Measurements from ENCODE around the gene MIDN.
A peak's percentile ranks its signal among the peaks of the same experiment; 100 is the strongest.

MIDN gene

GRCh38 chr19:1252221-1252820 is 3.9 kb downstream of the MIDN start:
- DNase-seq: peak; percentile 83
- peaks cover 17% of the 10 kb centered on the region for H3K4me1 Mint-ChIP-seq
- H3K36me3 Mint-ChIP-seq: peaks cover 29% of the 10 kb centered on the region
- no peaks in the 10 kb centered on the region for H3K27me3 Mint-ChIP-seq
- CTCF ChIA-PET: interaction anchor here (1.5 kb wide), 2 partner anchors 9 to 14 kb away, joined by 18 to 19 read pairs; no protein-coding TSS in a partner anchor
- peak overlapping the region; percentile 95 for H3K4me3 Mint-ChIP-seq
- H3K9me3 Mint-ChIP-seq: no peaks in the 10 kb centered on the region
- H3K27ac Mint-ChIP-seq: peak overlapping the region; percentile 90

GRCh38 chr19:1252821-1253513 is 4.6 kb downstream of the MIDN start:
- H3K27ac Mint-ChIP-seq: peak overlapping the region; percentile 84
- CTCF ChIA-PET: interaction anchor here (0.7 to 1.5 kb wide), 3 partner anchors 9 to 158 kb away, joined by 3 to 19 read pairs (median 18); no protein-coding TSS in a partner anchor
- H3K4me1 Mint-ChIP-seq: peaks cover 23% of the 10 kb centered on the region
- no peaks in the 10 kb centered on the region for H3K27me3 Mint-ChIP-seq
- no peaks in the 10 kb centered on the region for H3K9me3 Mint-ChIP-seq
- DNase-seq: peak; percentile 88
- peaks cover 36% of the 10 kb centered on the region for H3K36me3 Mint-ChIP-seq
- H3K4me3 Mint-ChIP-seq: peak overlapping the region; percentile 95

- peaks cover 40% of the 10 kb centered on the region for H3K36me3 Mint-ChIP-seq
- no peaks in the 10 kb centered on the region for H3K9me3 Mint-ChIP-seq
- H3K4me1 Mint-ChIP-seq: peaks cover 29% of the 10 kb centered on the region
- H3K27me3 Mint-ChIP-seq: no peaks in the 10 kb centered on the region
- H3K4me3 Mint-ChIP-seq: peak overlapping the region; percentile 95
- DNase-seq: no peak
- CTCF ChIA-PET: interaction anchor here (0.7 to 1.5 kb wide), 3 partner anchors 10 to 159 kb away, joined by 3 to 19 read pairs (median 18); no protein-coding TSS in a partner anchor
- peak overlapping the region; percentile 84 for H3K27ac Mint-ChIP-seq
These were observed 5.2 kb downstream of the MIDN start for GRCh38 chr19:1253514-1254080.

- Mint-ChIP-seq H3K9me3 (no peaks in the 10 kb centered on the region), H3K27me3 (no peaks in the 10 kb centered on the region)
These were observed 5.7 kb downstream of the MIDN start for GRCh38 chr19:1254081-1254527.

GRCh38 chr19:1254530-1255185 is 6.3 kb downstream of the MIDN start:
- no peak for DNase-seq
- peak overlapping the region; percentile 23 for H3K4me3 Mint-ChIP-seq
- peak overlapping the region; percentile 28 for H3K27ac Mint-ChIP-seq
- no peaks in the 10 kb centered on the region for H3K9me3 Mint-ChIP-seq
- H3K36me3 Mint-ChIP-seq: peaks cover 43% of the 10 kb centered on the region
- CTCF ChIA-PET: interaction anchor here (0.9 to 5.0 kb wide), 2 partner anchors 10 to 12 kb away, joined by 5 to 17 read pairs; no protein-coding TSS in a partner anchor
- peaks cover 40% of the 10 kb centered on the region for H3K4me1 Mint-ChIP-seq
- H3K27me3 Mint-ChIP-seq: no peaks in the 10 kb centered on the region

More at GRCh38 chr19:1254081-1254527, 5.7 kb downstream of the MIDN start:
- DNase-seq: no peak
- Mint-ChIP-seq H3K4me3 (no peak overlapping the region), H3K36me3 (peaks cover 41% of the 10 kb centered on the region), H3K27ac (no peak overlapping the region), H3K4me1 (peaks cover 34% of the 10 kb centered on the region)
- CTCF ChIA-PET: no interaction called here

GRCh38 chr19:1255186-1256161 is 7.1 kb downstream of the MIDN start:
- Mint-ChIP-seq H3K4me3 (no peak overlapping the region), H3K27me3 (no peaks in the 10 kb centered on the region)

GRCh38 chr19:1256646-1257474 is 8.5 kb downstream of the MIDN start:
- no peak for DNase-seq
- Mint-ChIP-seq H3K9me3 (no peaks in the 10 kb centered on the region), H3K27me3 (no peaks in the 10 kb centered on the region), H3K4me3 (peak overlapping the region; percentile 35), H3K4me1 (peaks cover 51% of the 10 kb centered on the region), H3K27ac (peak overlapping the region; percentile 98), H3K36me3 (peaks cover 37% of the 10 kb centered on the region)
- CTCF ChIA-PET: interaction anchor here (1.2 to 5.0 kb wide), 2 partner anchors 10 to 12 kb away, joined by 4 to 17 read pairs; no protein-coding TSS in a partner anchor

More at GRCh38 chr19:1255186-1256161, 7.1 kb downstream of the MIDN start:
- CTCF ChIA-PET: interaction anchor here (0.9 to 5.0 kb wide), 3 partner anchors 11 kb away, joined by 4 to 17 read pairs (median 5); no protein-coding TSS in a partner anchor
- DNase-seq: no peak
- H3K4me1 Mint-ChIP-seq: peaks cover 44% of the 10 kb centered on the region
- H3K27ac Mint-ChIP-seq: no peak overlapping the region
- no peaks in the 10 kb centered on the region for H3K9me3 Mint-ChIP-seq
- peaks cover 43% of the 10 kb centered on the region for H3K36me3 Mint-ChIP-seq

GRCh38 chr19:1257475-1258162 is 9.2 kb downstream of the MIDN start:
- no peaks in the 10 kb centered on the region for H3K27me3 Mint-ChIP-seq

GRCh38 chr19:1258163-1258492 is 9.7 kb downstream of the MIDN start:
- H3K4me3 Mint-ChIP-seq: peak overlapping the region; percentile 61
- CTCF ChIA-PET: interaction anchor here (5.0 kb wide), 1 partner anchor 9 kb away, joined by 17 read pairs; no protein-coding TSS in a partner anchor
- peaks cover 62% of the 10 kb centered on the region for H3K4me1 Mint-ChIP-seq
- H3K9me3 Mint-ChIP-seq: no peaks in the 10 kb centered on the region
- no peak for DNase-seq
- H3K27ac Mint-ChIP-seq: peak overlapping the region; percentile 98
- H3K27me3 Mint-ChIP-seq: no peaks in the 10 kb centered on the region
- peaks cover 34% of the 10 kb centered on the region for H3K36me3 Mint-ChIP-seq

More at GRCh38 chr19:1257475-1258162, 9.2 kb downstream of the MIDN start:
- Mint-ChIP-seq H3K36me3 (peaks cover 34% of the 10 kb centered on the region), H3K9me3 (no peaks in the 10 kb centered on the region), H3K27ac (peak overlapping the region; percentile 98), H3K4me3 (peak overlapping the region; percentile 61), H3K4me1 (peaks cover 57% of the 10 kb centered on the region)
- DNase-seq: no peak
- CTCF ChIA-PET: interaction anchor here (5.0 kb wide), 1 partner anchor 9 kb away, joined by 17 read pairs; no protein-coding TSS in a partner anchor

GRCh38 chr19:1258707-1259205 is 10.4 kb downstream of the MIDN start:
- CTCF ChIA-PET: interaction anchor here (5.0 kb wide), 1 partner anchor 8 kb away, joined by 17 read pairs; no protein-coding TSS in a partner anchor
- Mint-ChIP-seq H3K4me3 (peak overlapping the region; percentile 89), H3K9me3 (no peaks in the 10 kb centered on the region), H3K27ac (peak overlapping the region; percentile 98), H3K36me3 (peaks cover 29% of the 10 kb centered on the region), H3K4me1 (peaks cover 63% of the 10 kb centered on the region), H3K27me3 (no peaks in the 10 kb centered on the region)
- DNase-seq: no peak

GRCh38 chr19:1259206-1259875 is 11.0 kb downstream of the MIDN start:
- Mint-ChIP-seq H3K9me3 (no peaks in the 10 kb centered on the region), H3K27me3 (no peaks in the 10 kb centered on the region), H3K27ac (peak overlapping the region; percentile 98), H3K4me3 (peak overlapping the region; percentile 89), H3K4me1 (peaks cover 64% of the 10 kb centered on the region), H3K36me3 (peaks cover 29% of the 10 kb centered on the region)
- CTCF ChIA-PET: interaction anchor here (5.0 kb wide), 1 partner anchor 7 kb away, joined by 17 read pairs; no protein-coding TSS in a partner anchor
- DNase-seq: peak; percentile 86
